NCI-H2171 (cell line): ENCODE measurements around the gene PLCD4.

Source experiments
- DNase-seq: peaks from one replicate; lab custom pipeline; 2025; lab: John Stamatoyannopoulos, UW

The PLCD4 gene

GRCh38 chr2:218621007-218621406 lies 13.3 kb downstream of the PLCD4 start:
- no peak for DNase-seq

DNA sequence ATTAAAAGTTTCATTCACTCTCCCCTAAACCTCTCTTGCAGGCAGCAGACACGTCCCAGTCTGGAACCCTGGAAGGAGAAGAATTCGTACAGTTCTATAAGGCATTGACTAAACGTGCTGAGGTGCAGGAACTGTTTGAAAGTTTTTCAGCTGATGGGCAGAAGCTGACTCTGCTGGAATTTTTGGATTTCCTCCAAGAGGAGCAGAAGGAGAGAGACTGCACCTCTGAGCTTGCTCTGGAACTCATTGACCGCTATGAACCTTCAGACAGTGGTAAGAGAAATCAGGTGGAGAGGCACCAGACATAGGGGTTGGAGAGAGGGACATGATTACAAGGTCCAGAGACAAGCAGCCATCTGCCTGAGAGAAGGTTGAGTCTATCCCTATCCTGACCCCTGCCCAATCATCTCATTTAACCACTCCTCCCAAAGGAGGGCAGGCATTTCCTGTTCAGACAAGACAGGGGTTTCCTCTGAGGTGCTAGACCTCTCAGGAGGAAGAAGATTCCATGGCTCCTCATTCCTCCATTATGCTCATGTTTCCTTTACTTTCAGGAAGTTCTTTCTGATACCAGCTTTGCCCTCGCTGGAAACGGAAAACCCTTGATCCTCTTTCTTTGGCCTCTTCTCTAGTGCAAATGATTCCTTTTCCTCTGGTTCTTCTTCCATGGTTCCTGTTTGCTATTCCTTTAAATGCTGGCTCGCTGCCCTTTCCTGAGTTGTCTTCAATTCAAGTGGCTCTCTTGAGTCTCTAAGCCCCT lies 15.1 kb downstream of the PLCD4 start:
- no peak for DNase-seq

DNA sequence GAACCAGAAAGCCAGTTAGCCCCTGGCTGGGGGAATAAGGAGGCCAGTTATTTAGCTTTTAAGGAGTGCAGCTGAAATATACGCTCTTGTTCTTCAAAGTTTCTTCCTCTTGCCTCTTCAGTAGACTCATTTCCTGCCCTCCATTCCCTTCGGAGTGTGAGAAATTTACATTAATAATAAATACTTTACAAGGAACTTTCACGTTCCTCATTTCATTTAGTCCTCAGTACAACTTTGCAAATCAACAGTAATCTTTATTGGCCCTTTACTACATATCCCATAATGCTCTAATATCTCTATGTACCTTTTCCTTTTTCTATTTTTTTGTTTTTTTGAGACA lies 15.6 kb downstream of the PLCD4 start:
- no peak for DNase-seq

DNA sequence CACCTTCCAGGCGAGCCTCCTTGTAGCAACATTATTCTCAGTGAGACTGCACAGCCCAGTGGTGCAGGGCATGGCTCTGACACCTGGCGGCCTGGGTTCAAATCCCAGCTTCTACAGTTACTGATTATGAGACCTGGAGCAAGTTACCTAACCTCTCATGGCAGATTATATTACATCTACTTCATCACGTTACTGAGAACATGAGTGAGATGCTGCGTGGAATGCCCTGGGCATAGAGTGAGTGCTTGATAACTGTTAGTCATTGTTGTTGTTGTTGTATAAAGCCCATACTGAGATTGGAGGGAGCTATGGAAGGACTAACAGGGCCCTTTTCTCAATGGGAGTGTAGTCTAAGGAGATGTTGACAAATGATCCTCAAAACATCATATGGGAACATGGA lies 18.7 kb downstream of the PLCD4 start:
- no peak for DNase-seq

DNA sequence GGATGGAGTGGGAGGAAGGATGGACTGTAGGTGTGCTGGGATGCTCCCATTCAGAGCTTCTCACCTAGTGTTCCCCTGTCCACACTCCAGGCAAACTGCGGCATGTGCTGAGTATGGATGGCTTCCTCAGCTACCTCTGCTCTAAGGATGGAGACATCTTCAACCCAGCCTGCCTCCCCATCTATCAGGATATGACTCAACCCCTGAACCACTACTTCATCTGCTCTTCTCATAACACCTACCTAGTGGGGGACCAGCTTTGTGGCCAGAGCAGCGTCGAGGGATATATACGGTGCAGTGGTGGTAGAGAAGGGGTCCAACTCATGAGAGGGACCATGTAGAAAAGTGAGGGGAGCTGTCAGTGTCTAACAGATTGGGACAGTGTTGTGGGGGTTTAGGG lies 20.2 kb downstream of the PLCD4 start:
- no peak for DNase-seq

- DNase-seq: no peak
Measured at GRCh38 chr2:218631837-218632236, 24.1 kb downstream of the PLCD4 start.

- DNase-seq: no peak
Measured at GRCh38 chr2:218635719-218636118, 28.0 kb downstream of the PLCD4 start.

GRCh38 chr2:218638372-218638771 lies 30.7 kb downstream of the PLCD4 start:
- DNase-seq: no peak

GRCh38 chr2:218642121-218642656 lies 34.5 kb downstream of the PLCD4 start:
- DNase-seq: no peak

GRCh38 chr2:218642786-218643185 lies 35.1 kb downstream of the PLCD4 start:
- no peak for DNase-seq

DNA sequence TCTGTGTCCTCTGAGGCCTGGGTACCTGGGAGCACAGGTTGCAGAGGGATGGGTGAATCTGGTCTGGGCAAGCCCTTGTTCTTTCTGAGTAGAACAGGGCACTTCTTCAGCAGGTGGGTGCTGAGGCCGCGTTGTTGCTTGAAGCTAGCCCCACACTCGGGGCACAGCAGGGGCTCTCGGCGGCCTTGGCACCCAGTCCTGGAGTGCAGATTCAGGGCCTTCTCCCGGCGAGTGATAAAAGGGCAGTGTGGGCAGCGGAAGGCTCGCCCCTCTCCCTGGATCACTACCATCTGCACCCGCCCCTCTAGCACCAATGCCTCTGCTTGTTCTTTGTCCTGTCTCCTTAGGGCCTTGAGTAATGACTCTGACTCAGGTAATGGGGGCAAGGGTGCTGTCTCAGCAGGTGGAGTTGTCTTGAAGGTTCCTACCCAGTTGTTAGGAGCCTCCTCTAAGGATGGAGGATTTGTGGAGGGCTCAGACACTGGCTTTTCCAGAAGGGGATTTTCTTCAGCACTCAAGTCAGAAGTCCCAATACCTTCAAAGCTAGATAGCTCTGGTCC lies 36.1 kb downstream of the PLCD4 start:
- DNase-seq: no peak

DNA sequence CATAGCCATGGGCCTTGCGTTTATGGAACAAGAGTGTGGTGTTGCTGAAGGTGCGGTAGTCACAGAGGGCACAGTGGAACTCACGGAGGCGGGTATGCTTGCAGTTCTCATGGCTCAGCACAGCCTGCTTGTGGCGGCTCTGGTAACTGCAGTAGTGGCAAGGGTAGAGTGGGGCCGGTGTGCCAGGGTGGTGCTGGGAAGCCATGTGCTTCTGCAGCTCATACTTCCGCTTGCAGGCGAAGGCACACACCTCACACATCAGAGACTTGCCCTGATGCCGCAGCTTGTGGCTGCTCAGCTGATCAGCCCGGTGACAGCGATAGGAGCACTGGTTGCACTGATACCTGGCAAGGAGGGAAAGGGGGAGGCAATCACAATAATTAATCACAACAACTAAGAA lies 37.0 kb downstream of the PLCD4 start:
- DNase-seq: no peak

DNA sequence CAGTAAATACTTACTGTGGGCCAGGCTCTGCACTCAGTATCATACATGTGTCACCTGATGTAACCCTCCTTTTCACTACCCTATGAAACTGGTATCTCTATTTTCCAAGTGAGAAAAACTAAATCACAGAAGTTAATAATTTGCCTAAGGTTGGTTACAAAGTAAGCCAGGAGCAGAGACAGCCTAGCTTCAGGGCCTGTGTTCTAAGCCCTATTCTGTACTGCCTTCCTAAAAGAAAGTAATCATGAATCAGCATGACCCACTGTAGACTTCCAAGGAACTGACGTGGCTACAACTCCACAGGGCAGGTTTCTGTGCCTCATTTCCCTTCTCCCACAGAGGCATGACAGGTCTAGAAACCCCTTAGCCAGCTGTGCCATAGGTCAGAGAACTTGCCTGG lies 37.4 kb downstream of the PLCD4 start:
- no peak for DNase-seq

DNA sequence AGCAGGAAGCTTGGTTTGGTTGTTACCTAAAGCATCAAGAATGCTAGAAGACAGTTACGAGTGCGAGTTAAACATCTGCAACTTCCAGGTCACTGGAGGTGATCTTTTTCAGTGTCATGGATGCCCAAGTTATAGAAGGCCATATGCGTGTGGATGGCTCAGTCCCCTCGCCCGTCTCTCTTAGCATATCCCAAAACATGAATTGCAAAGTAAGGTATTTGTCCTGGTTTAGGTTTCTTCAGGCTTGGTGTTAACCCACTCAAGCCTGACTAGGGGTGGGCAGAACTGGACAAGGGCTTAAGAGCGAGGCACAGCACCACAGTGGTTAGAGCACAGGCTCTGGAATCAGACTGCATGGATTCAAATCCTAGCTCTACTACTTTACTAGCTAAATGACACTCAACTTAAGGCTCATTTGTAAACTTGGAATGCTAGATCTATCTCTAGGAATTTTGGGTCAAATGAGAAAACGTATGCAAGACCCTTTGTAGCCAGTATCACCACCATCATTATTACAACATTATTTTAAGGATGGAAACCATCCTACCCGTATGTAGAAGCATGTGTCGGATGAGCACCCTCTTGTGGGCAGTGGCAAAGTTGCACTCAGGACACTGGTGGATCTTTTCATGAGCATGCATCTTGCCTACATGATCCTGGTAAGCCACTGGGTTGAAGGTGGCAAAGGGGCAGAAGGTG lies 40.5 kb downstream of the PLCD4 start:
- DNase-seq: no peak

- no peak for DNase-seq
Measured at GRCh38 chr2:218648787-218649100, 41.0 kb downstream of the PLCD4 start.

GRCh38 chr2:218655751-218656150 lies 48.1 kb downstream of the PLCD4 start:
- no peak for DNase-seq

- peak; percentile 40 for DNase-seq
Measured at GRCh38 chr2:218658671-218659257, 51.1 kb downstream of the PLCD4 start.

DNA sequence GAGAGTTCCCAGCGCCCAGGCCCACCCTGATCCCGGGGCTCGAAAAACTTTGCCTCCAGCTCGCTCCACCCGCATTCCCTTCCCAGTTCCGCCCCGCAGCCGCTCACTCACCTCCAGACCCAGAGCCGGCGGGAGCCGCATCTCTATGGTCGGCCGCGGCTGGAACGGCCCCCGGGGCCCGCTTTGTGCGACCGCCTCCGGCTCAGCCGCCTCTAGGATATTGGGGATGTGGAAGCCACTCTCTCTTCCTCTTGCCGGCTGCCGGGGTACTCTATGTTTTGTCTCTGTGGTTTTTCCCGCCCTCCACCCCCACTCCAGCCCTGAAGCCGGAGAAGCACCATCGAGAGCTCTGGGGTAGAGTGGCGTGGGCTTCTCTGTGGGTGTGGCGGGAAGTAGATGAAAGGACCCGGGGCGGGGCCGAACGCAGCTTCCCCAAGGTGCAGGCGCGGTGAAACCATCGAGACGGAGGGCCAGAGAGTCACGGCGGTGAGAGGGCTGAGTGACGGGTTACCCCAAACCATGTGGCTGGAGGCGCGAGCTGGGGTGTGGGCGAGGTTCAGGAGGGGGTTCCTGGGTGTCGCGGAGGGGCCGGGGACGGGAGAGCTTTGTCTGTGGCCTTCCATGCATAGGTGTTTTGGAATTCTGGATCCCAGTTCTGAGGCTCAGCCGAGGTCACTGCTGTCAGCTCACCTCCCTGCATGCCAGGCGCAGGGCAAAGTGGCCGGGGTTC lies 51.7 kb downstream of the PLCD4 start, which contains the start of the genes BCS1L and ZNF142:
Gene BCS1L, plus strand, starts transcription at position 426 of the 730 bp plus-strand sequence. CDS start 1,305 bp downstream, outside the sequence.
Gene ZNF142, minus strand, starts transcription at position 366 of the 730 bp plus-strand sequence. CDS start 3,194 bp downstream, outside the sequence.
- DNase-seq: peak; percentile 94

DNA sequence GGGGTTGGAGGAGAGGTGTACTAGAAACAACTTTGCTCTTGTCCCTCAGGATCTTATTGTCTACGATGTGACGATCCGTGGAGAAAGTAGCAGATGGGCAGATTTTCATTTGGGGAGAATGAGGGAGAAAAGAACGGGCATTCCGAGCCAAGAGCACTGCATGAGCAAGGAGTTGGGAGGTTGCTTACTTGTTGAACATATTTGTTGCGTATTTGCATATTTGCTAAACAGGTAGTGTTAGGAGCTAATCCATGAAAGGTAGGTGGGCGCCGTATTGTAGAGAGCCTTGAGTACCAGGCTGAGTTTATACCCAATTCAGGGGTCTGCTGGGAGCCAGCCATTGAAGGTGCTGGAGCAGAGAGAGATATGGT lies 52.3 kb downstream of the PLCD4 start:
- no peak for DNase-seq

GRCh38 chr2:218662377-218662776 lies 54.7 kb downstream of the PLCD4 start:
- no peak for DNase-seq

DNA sequence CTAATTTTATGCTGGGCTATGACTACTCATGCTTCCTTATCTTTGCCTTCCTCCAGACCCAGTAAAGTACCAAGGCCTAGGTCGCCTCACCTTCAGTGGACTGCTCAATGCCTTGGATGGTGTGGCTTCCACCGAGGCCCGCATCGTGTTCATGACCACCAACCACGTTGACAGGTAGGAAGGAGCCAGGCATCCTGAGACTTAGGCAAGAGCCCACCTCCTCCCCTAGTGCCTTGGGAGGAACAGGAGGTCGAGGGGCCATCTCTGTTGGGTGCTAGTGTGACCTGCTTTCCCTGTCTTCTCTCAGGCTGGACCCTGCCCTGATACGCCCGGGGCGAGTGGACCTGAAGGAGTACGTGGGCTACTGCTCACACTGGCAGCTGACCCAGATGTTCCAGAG lies 55.1 kb downstream of the PLCD4 start:
- DNase-seq: no peak

DNA sequence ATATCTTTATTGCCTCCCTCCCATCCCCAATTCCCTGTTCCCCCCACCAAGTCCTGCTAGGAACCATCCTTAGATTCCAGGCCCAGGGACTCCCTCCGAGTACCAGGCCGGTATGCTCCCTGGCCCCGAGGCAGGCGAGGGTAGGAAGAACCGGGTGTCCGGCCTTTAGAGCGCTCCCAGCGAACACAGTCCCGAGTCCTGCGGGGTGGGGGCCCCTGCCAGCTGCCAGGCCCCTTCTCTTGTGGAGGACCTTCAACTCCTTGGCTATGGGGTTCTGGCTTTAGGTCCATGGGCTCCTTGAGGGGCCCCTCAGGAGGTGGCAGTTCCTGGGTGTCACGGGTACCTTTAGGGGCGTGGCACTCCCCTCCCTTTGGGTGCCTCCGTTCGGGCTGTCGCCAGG lies 56.2 kb downstream of the PLCD4 start:
- no peak for DNase-seq
